ENCODE results near the gene TMA7B.

The TMA7B gene

DNA sequence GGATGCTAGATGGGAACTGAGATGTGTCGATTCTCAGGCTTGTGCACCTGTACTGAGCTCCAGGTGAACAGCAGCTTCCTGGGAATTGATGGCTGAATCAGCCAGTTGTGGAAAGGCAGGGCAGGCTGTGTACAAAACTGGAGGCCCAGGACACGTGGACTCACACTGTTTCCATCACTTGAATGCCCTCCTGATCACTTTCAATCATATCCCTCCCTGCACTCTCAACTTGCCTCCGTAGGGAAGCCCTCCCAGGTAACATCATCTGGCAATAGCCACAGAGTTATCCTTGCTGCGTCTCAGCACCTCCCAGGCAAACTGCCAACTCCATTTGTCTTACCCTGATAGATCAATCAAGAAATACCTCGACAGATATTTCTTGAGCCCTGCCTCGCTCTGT, 44.6 kb downstream of the TMA7B start:
- no peak for DNase-seq

DNA sequence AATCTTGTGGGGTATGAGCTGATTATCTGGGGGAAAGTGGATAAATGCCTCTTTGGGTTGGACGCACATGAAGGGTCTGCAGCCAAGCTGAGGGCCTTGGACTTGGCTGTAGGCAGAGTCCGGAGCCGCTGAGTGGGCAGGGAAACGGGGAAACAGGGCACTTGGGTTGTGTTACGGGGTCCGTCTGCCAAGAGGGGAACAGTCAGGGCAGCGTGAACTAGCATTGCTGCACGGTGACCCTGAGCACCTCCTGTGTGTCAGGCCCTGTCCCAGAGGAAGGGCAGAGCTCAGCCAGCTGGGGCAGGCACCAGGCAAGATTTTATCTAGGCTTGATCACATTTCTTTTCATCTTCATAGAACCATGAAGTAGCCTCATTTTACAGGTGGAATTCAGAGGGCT, 46.4 kb downstream of the TMA7B start:
- DNase-seq = no peak

DNA sequence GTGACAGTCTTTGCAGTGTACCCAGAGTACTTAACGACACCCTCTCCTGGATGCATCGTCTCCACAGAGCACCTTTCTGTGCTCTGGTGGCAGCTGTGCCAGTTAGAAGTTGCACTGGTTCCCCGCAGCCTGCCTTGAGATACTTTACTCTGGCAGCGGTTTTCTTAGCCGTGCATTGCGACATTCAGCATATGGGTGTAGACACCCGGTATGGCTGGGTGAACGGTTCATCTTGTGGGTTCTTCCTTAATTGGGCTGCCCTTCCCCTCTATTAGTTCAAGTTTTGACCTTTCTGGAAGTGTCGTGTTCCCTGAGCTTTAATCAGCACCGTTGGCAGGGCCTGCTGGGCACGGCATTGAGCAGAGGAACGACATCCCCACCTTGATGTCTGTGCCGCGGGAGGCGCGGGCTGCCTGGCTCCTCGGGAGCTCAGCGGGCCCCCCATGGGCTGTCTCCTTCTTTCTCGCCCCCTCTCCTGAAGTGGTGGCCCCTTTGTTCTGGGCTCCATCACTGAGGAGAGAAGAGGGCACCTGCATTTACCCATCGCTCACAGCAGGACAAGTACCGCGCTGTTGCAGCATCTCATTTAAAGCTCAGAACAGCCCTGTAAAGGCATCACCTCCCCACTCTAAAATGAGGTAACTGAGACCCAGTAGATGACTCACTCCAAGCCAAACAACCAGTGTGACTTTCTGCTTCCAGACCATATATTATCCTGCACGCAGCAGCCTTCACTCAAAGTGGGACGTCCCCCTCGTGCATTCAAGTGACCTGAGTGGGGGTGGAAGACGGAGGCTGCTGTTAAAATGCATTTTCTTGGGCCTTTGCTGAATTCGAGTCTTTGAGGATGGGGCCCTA, 47.9 kb downstream of the TMA7B start:
- no peak for DNase-seq

DNA sequence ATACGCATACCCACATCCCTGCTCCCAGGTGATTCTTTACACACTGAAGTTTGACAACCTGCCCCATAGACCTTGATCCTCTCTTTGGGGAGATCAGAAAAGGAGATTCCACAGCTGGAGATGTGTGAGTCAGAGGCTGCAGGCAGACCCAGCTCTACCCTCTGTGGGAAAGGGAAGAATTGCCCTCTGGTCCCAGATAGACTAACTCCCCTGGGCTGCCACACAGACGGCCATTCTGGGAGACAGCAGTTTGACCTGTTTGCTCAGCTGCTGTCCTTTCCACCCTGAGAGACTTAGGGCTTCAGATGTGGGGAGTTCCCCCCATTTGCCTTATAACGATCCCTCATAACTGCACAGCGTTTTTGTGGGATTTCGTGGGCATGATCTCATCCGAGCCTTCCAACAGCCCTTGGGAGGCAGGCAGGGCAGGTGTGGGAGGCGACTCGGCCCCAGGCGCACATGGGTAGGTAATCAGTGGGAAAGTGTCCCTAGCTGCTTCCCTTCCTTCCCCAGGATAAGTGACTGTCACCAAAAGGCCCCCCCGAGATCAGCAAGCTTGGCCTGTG, 48.6 kb downstream of the TMA7B start:
- no peak for DNase-seq

DNA sequence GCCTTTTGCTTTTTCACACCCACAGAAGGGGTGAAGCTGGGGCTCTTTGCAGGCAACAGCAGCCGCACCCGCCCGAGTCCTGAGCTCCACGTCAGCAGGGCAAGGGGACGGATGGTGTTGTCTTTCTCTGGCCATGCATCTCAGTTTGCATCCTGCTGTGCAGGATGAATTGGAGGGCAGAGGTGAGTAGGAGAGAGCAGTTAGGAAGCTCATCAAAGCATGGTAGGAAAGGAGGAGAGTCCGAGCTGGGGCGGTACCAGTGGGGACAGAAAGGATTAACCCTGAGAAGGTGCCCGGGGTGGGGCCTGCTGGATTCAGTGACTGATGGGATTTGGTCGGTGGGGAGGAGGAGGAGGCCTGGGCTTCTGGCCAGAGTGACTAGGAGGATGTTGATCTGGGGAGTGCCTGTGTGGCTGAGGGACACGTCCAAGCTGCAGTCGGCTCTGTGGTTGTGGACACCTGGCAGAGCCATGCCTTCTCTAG, 49.1 kb downstream of the TMA7B start:
- no peak for DNase-seq

DNA sequence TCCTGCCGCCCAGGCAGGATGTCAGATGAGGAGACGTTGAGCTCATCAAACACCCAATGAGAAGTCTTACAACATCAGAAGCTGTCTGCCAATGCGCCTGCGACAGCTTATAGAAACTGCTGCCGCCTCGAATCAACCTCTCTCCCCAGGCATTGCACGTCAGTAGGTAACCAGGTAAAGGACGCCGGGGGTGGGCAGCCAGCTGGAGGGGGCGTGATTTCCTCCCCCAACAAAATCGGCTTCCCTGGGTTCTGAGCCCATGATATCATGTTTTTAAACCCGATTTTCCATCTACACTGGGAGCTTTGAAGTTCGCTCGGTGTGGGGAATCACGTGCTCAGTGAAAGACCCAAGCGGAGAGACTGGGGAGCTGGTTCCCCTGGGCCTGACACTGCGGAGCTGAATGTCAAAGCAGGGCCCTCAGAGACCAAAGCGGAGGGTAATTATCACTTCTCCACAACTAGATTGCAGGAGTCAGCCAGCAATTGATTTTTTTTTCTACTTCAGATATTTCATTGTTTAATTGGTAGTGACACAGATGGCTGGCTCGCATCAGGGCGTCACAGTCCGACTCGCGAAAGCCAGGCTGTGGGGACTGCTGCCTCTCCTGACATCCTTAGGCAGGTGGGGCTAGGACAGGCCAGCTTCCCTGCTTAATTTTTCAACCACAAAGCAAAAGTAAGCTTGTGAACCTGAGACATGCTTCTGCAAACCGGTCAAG, 49.9 kb downstream of the TMA7B start:
- no peak for DNase-seq

DNA sequence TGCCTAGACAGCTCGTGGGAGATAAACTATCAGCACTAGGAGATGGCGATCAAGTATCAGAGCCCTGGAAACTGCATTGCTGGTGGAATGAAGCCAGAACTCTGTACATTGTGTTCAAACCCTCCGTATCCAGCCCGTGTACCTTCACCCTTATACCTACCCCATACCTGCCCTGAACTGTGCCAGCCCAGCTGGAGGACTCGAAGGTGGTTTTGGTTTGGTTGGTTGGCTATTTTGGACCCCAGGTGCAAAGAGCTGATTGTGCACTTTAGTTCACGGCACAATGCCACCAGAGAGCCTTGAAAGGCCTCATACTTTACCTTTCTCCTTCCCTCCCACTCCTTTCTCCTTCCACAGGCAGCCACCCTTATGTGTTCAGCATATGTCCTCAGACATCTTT, 50.5 kb downstream of the TMA7B start:
- no peak for DNase-seq

Measured in activated gamma-delta T cell (primary cell).